Prostate gland (tissue), 2 donors: Measurements from ENCODE around the gene GNA15. TPM values are rescaled to one million over a fixed set of nuclear protein-coding genes. Genes with fewer than 3 reads are reported as not detected.

ENCODE experiments used
- DNase-seq: peaks from one replicate; pipeline ENCODE4 v3.0.0-alpha.2; 2019; ENCODE audit warnings: low spot score
- H3K27ac ChIP-seq, 2 donors: fragments of 200-600 bp; sonication (generic); 2 replicates each; pipeline ENCODE4 v1.5.1; 2017 to 2019
- H3K27me3 ChIP-seq: fragments of 200-600 bp; sonication (generic); replicated peaks from 2 replicates; pipeline ENCODE4 v1.5.1; 2019; ENCODE audit not compliant: insufficient read depth
- H3K36me3 ChIP-seq, 2 donors: fragments of 200-600 bp; sonication (generic); 1 replicate in 1 of 2; 2 replicates in 1 of 2; pipeline versions ENCODE4 v1.5.1 to v1.8.1; 2017 to 2019
- H3K4me1 ChIP-seq: fragments of 200-600 bp; sonication (generic); replicated peaks from 2 replicates; pipeline ENCODE4 v1.5.1; 2019
- H3K4me3 ChIP-seq, 2 donors: fragments of 200-600 bp; sonication (generic); 2 replicates each; pipeline ENCODE4 v1.5.1; 2017 to 2019
- H3K9me3 ChIP-seq: fragments of 200-600 bp; sonication (generic); 2 replicates; pipeline ENCODE4 v1.5.1; 2017
- POLR2A ChIP-seq: fragments of 450-650 bp; IDR thresholded peaks from one replicate; pipeline ENCODE4 v1.6.1; 2016; ENCODE audit warnings: antibody characterized with exemption, mild to moderate bottlenecking
- POLR2AphosphoS5 ChIP-seq: sonication (generic); formaldehyde crosslinking; IDR thresholded peaks from one replicate; pipeline ENCODE4 v1.6.1; 2017; ENCODE audit warnings: antibody characterized with exemption
- WGBS: methylation state at CpG from one replicate; pipeline ENCODE4 v1.1.5; 2018; 5-methylcytosine and 5-hydroxymethylcytosine counted together
- intact Hi-C: fragments of 100-400 bp; cut with DNase I; formaldehyde crosslinking; loops from one replicate; pipeline ENCODE4 v1.14.2; 2022
- total RNA-seq, 2 donors: library from RNA; depleted of rRNA; stranded (reverse); fragments of >200 nt; gene quantifications; one replicate each; pipeline ENCODE4 v1.1.0, GENCODE V29; 2016
- TF ChIP-seq, protein P1 (sequence below), 4 experiments: fragments of 200-600 bp in 2 of 4; fragments of 450-650 bp in 2 of 4; sonication (generic) in 2 of 4; IDR thresholded peaks; 1 replicate in 3 of 4; 2 replicates in 1 of 4; pipeline ENCODE4 v1.5.1; 2016 to 2019; ENCODE audit warnings: antibody characterized with exemption in 4 of 4, mild to moderate bottlenecking in 2 of 4, moderate library complexity in 2 of 4

Gene GNA15
- total RNA-seq, 2 donors from 2014 or later = 11.1 to 13.3 TPM

GRCh38 chr19:3161453-3161852 is 25.6 kb downstream of the GNA15 start:
- Histone ChIP-seq H3K27ac (no peak overlapping the region), H3K9me3 (no peaks in the 10 kb centered on the region), H3K4me3 (no peak overlapping the region), H3K36me3 (no peaks in the 10 kb centered on the region), H3K27me3 (no peaks in the 10 kb centered on the region), H3K4me1 (no peaks in the 10 kb centered on the region)
- TF ChIP-seq, protein P1, sequence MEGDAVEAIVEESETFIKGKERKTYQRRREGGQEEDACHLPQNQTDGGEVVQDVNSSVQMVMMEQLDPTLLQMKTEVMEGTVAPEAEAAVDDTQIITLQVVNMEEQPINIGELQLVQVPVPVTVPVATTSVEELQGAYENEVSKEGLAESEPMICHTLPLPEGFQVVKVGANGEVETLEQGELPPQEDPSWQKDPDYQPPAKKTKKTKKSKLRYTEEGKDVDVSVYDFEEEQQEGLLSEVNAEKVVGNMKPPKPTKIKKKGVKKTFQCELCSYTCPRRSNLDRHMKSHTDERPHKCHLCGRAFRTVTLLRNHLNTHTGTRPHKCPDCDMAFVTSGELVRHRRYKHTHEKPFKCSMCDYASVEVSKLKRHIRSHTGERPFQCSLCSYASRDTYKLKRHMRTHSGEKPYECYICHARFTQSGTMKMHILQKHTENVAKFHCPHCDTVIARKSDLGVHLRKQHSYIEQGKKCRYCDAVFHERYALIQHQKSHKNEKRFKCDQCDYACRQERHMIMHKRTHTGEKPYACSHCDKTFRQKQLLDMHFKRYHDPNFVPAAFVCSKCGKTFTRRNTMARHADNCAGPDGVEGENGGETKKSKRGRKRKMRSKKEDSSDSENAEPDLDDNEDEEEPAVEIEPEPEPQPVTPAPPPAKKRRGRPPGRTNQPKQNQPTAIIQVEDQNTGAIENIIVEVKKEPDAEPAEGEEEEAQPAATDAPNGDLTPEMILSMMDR (IDR thresholded peaks at IDR 0.05) = no peak
- TF ChIP-seq POLR2AphosphoS5 (no peak), POLR2A (no peak)
- intact Hi-C loops = loop anchor here (5.0 kb wide), 2 partner anchors 84 to 199 kb away; no protein-coding TSS in a partner anchor
- DNase-seq = no peak
- 88% methylated on average over 4 of the region's 4 CpGs for WGBS

GRCh38 chr19:3162418-3163229 is 26.8 kb downstream of the GNA15 start:
- DNase-seq = no peak
- TF ChIP-seq, protein P1 (IDR thresholded peaks at IDR 0.05) = no peak
- TF ChIP-seq POLR2A (no peak), POLR2AphosphoS5 (no peak)

GRCh38 chr19:3163230-3163886 is 27.5 kb downstream of the GNA15 start:
- Histone ChIP-seq H3K9me3 (no peaks in the 10 kb centered on the region), H3K27ac (no peak overlapping the region), H3K36me3 (no peaks in the 10 kb centered on the region), H3K4me1 (no peaks in the 10 kb centered on the region), H3K27me3 (no peaks in the 10 kb centered on the region), H3K4me3 (no peak overlapping the region)
- intact Hi-C loops = loop anchor here (5.0 kb wide), 2 partner anchors 86 to 201 kb away; no protein-coding TSS in a partner anchor
- 9% methylated on average over 27 of the region's 27 CpGs for WGBS
- TF ChIP-seq, protein P1 (IDR thresholded peaks at IDR 0.05) = peak; percentile 81 to 91 (median 89)
- TF ChIP-seq POLR2A = no peak
- peak; percentile 33 for DNase-seq

More at GRCh38 chr19:3162418-3163229, 26.8 kb downstream of the GNA15 start:
- no peak overlapping the region for H3K27ac ChIP-seq
- no peaks in the 10 kb centered on the region for H3K36me3 ChIP-seq
- H3K9me3 ChIP-seq = no peaks in the 10 kb centered on the region
- H3K4me3 ChIP-seq = no peak overlapping the region
- H3K4me1 ChIP-seq = no peaks in the 10 kb centered on the region
- WGBS = 70% methylated on average over 38 of the region's 38 CpGs
- intact Hi-C loops = loop anchor here (5.0 kb wide), 2 partner anchors 85 to 200 kb away; no protein-coding TSS in a partner anchor
- no peaks in the 10 kb centered on the region for H3K27me3 ChIP-seq

DNA sequence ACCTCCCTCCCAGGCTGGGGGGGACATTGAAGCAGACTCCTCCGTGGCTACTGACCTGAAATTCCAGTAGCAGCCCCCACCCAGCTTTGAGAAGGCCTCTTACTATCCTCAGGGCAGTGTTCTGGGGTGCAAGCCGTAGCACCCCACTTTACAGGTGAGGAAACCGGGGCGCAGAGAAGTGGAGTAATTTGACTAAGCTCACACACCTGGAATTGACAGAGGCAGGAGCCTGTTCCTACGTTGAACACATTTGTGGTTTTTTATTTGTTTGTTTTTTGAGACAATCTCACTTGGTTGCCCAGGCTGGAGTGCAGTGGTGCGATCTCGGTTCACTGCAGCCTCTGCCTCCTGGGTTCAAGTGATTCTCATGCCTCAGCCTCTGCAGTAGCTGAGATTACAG is 28.1 kb downstream of the GNA15 start:
- WGBS = 52% methylated on average over 7 of the region's 7 CpGs

More for the DNA sequence above, 28.1 kb downstream of the GNA15 start:
- Histone ChIP-seq H3K4me3 (no peak overlapping the region), H3K4me1 (no peaks in the 10 kb centered on the region), H3K27ac (no peak overlapping the region), H3K36me3 (no peaks in the 10 kb centered on the region), H3K9me3 (no peaks in the 10 kb centered on the region), H3K27me3 (no peaks in the 10 kb centered on the region)
- TF ChIP-seq POLR2AphosphoS5 = no peak
- TF ChIP-seq, protein P1 (IDR thresholded peaks at IDR 0.05) = no peak
- no peak for TF ChIP-seq POLR2A
- no peak for DNase-seq
- intact Hi-C loops = loop anchor here (5.0 kb wide), 2 partner anchors 87 to 202 kb away; no protein-coding TSS in a partner anchor
